NCI-H510A treated with DMSO at 0.1 percent for 48 hours (cell line): ENCODE results near the gene DDX54.

Experiments
- DNase-seq: peaks from one replicate; lab custom pipeline; 2025; lab: John Stamatoyannopoulos, UW

DDX54 gene

GRCh38 chr12:113185180-113186032 lies at the start of gene DDX54, which contains the start of gene RITA1:
TSS of gene DDX54 (minus strand) at chr12:113185478. CDS start at chr12:113185451, 27 bp downstream.
TSS of gene RITA1 (plus strand) at chr12:113185721. CDS start at chr12:113186747, 1,026 bp downstream.
- DNase-seq, result peak; percentile 64

DNA sequence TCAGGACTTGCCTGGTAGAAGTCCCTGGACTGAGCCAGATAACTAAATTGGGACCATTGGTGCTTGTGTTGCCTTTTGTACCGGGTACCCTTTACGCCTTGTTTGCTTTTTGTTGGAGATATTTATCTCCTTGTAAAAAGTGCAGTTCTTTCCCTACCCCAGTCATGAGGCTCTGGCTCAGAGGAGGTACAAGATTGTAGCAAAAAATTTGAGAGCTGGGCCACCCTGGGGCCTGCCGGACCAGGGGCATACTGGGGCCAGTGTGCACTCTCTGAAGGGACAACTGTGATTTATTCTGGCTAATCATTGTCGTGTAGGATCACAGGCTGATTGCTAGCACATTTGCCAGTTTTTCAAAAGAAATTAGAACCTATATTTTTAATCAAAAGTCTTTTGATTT lies 49.2 kb upstream of the DDX54 start:
- no peak for DNase-seq

DNA sequence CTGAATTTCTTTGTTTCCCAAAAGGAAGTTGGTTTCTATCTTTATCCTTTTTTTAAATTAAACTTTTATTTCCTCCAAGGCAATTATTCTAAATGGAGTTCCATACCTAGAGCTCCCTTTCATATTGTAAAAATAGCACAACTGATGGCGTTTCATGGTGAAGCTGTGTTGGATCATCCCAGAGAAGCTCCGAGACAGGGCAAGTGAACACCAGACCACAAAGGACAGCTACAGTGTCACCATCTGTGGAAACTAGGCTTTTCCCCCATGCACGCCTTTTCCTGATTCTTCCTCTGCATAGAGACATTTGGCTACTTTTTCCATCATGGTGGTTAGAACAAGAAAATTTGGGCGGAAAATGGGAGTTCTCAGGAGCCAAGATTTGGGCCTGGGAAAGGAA lies 48.7 kb upstream of the DDX54 start:
- DNase-seq, result no peak

DNA sequence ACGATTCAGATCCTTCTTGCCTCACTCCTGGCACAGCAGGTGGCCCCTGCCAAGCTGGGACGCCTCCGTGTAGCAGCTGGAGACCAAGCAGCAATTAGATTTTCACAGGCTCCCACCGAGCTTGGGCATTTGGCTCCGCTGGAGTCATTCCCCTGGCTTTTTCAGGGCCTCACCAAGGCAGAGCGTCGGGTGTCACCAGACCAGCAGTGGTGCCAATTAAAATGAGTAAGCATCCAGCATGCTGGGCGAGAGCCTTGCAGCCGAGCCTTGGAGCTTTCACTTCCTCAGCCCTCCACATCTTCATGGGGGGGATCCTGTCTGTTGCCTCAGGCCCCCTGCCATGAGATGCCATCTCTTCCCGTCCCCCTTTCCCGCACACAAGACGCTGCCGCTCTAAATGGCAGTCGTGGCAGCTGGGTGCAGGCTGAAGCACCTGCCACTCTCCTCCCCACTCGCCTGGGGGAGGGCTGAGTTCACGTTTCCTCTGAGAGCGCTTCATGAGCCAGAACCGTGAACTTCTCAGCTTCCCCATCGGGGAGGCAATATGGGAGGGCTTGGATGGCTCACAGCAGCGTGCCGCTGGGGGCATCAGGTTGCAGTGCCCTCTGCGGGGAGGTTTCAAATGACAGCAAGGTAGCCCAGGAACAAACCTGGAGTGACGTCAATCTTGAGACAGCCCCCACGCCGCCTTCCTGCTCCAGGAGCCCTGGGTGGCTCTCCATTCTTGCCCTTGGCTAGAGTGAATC lies 47.7 kb upstream of the DDX54 start:
- DNase-seq, result peak; percentile 97

DNA sequence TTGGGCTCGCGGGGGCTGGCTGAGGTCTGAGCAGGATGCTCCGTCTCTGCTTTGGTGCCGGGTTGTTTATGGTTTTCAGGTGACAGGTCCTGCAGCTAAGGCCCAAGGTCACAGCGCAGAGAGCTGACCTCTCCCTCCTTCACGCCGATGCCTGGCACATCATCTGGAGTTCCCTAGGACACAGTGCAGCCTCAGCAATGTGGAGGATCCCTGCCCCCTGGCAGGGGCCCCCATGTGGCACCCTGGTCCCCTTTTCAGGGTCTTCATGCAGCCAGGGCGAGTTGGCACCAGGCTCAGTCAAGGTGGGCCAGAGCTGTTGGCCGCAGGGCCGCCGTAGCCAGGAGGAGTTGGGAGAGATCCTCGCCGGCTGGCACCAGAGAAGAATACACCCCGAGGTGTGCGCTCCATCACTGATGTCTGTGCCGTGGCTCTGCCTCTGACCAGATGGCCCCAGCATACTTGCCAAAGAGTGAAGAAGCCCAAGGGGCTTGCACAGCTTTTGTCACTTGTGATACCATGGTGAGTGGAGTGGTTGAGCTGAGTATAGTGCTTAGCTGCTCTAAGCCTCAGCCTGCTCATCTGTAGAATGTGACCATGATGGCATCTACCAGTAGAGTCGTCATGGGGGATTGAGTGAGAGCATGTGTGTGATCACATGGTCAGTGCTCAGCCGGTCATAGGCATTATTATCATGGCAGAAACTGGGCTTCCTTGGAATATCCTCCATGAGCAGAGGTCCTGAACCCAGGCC lies 47.0 kb upstream of the DDX54 start:
- no peak for DNase-seq

- DNase-seq, result no peak
Measured at GRCh38 chr12:113231235-113232088, 46.2 kb upstream of the DDX54 start.

DNA sequence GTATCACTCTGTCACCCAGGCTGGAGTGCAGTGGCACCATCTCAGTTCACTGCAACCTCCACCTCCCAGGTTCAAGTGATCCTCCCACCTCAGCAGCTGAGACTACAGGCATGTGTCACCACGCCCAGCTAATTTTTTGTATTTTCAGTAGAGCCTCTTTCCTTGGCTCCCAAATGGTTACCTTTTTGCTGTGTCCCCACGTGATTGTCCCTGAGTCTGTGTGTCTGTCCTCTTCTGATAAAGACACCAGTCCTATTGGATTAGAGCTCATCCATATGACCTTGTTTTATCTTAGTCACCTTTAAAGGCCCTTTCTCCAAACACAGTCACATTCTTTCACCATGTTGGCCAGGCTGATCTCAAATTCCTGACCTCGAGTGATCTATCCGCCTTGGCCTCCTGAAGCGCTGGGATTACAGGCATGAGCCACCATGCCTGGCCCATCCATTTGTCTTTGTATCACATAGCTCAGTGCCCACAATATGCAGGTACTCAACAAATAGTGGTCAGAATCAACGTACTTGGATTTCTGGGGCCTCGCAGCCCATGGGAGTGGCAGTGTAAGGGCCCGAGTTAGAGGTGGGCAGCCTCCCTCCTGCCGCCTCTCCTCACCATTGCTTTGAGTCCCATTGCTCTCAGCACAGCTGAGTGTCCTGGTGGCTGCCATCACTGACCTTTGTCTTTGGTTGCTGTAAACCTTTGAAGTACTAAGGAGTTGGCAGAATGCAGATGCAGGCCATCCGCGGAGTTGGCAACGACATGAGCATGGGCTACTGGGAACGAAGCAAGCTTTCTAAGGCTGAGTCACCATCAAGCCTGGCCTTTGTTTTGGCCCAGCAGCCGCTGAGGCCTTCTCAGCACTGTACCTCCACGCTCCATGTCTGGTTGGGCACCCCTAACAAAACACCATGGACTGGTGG lies 45.3 kb upstream of the DDX54 start:
- no peak for DNase-seq

- DNase-seq, result no peak
Measured at GRCh38 chr12:113228394-113229028, 43.2 kb upstream of the DDX54 start.

GRCh38 chr12:113227686-113228391 lies 42.6 kb upstream of the DDX54 start:
- DNase-seq, result no peak

DNA sequence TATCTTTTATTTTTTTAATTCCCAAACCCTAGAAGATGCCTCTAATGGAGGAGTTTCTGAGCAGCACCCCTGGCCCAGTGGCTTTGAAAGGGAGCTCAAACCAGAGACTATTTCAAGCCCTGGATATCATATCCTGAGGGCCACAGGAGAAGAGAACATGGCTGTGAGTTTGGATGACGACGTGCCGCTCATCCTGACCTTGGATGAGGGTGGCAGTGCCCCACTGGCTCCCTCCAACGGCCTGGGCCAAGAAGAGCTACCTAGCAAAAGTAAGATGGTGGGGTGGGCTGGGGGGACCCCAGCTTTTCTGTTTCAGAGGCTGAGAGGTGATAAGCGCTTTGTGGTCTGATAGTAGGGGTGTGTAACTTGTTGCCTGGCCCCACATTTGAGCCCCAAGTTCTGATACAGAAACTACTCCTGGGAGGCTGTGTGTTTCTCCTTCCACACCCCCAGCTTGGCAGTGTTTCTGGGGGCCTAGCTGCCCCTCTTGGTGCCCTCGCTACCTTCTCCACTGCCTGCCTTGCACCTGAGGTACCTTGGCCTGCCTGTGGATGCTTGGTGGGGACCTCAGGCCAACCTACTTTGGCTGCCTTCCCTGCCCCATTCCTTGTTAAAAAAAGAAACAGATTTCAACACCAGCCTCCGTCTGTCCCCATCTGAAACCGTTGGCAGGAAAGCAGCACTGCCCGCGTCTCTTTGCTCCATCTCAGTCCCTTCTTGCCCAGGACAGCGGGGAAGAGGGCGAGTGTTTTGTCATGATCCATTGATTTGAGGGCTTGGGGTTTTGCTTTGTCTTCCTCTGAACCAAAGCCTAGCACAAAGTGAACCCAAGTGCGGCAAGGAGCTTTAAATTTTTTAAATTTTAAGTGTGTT lies 41.7 kb upstream of the DDX54 start:
- no peak for DNase-seq

DNA sequence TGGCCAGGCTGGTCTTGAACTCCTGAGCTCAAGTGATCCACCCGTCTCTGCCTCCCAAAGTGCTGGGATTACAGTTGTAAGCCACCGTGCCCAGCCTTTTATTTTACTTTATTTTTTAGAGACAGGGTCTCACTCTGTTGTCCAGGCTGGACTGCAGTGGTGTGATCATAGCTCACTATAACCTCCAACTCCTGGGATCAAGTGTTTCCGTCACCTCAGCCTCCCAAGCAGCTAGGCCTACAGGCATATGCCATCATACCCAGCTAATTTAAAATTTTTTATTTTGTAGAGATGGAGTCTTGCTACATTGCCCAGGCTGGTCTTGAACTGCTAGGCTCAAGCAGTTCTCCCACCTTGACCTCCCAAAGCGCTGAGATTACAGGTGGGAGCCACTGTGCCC lies 39.7 kb upstream of the DDX54 start:
- DNase-seq, result no peak

DNA sequence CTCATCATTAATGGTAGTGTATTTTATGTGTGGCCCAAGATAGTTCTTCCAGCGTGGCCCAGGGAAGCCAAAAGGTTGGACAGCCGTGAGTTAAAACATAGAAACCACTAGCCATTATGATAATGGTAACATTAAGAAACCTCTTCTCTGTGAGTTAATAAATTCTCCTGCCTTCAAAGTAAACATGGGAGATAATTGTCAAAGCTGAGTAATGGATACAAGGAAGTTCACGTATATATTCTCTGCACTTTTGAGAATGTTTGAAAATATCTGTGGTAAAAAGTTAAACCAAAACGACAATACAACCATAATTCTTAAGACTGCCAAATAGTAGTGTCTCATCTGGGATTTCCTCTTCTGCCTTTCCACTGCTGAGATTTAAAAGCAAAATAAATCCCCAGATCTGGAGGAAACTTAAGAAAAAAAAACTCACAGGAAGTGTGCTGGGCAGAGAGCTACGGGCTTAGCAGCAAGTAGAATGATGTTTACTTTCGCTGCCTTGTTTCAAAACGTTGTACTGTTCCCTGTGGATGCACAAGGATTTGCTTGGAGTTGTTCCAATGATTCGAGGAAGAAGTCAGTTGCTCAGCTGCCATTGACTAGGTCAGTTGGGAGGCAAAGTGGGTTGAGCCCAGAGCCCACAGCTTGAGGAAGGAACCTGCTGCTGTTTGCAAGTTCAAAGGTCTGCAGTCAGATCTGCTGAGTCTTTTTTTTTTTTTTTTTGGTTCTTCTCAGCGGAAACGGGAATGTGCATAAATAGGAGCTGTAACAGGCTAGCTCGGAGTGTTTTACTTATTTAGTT lies 37.7 kb upstream of the DDX54 start:
- peak; percentile 85 for DNase-seq

DNA sequence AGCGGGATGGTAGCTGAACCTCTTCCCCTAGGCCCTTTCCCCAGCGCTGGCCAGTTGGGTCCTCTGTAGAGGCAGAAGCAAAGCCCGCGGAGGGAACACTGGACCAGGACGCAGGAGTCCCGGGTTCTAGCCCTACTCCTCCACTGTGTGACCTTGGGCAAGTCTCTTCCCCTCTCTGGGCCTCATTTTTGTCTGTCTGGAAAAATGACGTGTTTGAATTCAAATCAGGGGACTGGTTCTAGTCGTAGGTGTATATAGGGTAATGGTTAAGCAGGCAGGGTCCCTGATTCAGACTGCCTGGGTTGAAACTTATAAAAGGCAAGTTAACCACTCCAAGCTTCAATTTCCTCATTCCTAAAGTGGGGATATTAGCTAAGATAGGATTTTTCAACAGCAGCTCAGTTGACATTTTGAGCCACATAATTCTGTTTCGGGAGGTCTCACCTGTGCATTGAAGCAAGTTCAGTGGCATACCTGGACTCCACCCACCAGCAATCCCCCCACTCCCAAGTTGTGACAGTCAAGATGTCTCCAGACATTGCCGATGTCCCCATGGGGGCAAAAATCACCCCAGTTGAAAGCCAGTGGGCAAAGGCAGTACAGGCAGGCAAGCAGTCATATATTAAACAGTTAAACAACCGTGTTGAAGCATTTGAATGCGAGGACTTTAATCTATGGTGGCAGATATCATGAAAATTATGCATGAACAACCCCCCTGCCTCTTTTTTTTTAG lies 36.9 kb upstream of the DDX54 start:
- DNase-seq, result no peak

GRCh38 chr12:113221181-113221996 lies 36.1 kb upstream of the DDX54 start, which contains the start of gene TPCN1:
TSS of gene TPCN1 (plus strand) at chr12:113221464. CDS start at chr12:113226853, 5,389 bp downstream.
- peak; percentile 99 for DNase-seq

GRCh38 chr12:113220593-113221180 lies 35.4 kb upstream of the DDX54 start:
- no peak for DNase-seq
